C4-2B (cell line): ENCODE data around the gene RARRES2.

Source experiments
- CTCF ChIP-seq: fragments of 450-650 bp; conservative IDR thresholded peaks from 2 replicates; pipeline ENCODE4 v1.5.1; 2017; ENCODE audit warnings: mild to moderate bottlenecking
- ZFX ChIP-seq: fragments of 450-650 bp; IDR thresholded peaks from 2 replicates; pipeline ENCODE4 v1.6.1; 2017

DNA sequence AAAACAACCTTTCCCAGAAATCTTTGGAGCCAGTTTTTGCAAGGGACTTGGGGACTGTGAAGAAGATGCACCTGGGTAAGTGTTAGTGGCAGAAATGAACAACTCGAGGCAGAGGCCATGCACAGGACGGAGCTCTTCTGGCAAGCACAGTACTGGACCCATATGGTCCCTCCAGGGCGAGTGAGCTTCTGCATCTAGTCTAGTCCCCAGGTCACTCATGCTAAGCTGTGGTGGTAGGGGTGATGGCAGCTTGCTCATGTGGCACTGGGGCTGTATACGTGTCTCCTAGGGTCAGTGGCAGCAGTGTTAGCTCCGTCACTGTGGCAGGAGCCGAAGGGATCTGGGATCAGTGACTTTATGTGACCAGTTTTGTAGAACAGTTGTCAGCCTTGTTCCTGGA lies 27.6 kb downstream of the RARRES2 start:
- TF ChIP-seq CTCF (no peak), ZFX (no peak)
